ENCODE data around the gene CAPN15.

CAPN15 gene

GRCh38 chr16:539901-540530 is 12.5 kb downstream of the CAPN15 start:
- H3K4me3 ChIP-seq (ENCODE audit: low read depth, low read length): no peak overlapping the region
- H3K9me3 ChIP-seq (ENCODE audit: severe bottlenecking): no peaks in the 10 kb centered on the region
- no peak overlapping the region for H3K27ac ChIP-seq
- TF ChIP-seq, protein P1, sequence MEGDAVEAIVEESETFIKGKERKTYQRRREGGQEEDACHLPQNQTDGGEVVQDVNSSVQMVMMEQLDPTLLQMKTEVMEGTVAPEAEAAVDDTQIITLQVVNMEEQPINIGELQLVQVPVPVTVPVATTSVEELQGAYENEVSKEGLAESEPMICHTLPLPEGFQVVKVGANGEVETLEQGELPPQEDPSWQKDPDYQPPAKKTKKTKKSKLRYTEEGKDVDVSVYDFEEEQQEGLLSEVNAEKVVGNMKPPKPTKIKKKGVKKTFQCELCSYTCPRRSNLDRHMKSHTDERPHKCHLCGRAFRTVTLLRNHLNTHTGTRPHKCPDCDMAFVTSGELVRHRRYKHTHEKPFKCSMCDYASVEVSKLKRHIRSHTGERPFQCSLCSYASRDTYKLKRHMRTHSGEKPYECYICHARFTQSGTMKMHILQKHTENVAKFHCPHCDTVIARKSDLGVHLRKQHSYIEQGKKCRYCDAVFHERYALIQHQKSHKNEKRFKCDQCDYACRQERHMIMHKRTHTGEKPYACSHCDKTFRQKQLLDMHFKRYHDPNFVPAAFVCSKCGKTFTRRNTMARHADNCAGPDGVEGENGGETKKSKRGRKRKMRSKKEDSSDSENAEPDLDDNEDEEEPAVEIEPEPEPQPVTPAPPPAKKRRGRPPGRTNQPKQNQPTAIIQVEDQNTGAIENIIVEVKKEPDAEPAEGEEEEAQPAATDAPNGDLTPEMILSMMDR (IDR thresholded peaks at IDR 0.05; ENCODE audit: low read depth, low read length): no peak
- no peak for DNase-seq
- H3K36me3 ChIP-seq: peaks cover 12% of the 10 kb centered on the region
- H3K27me3 ChIP-seq (ENCODE audit: insufficient read depth, low read depth, severe bottlenecking): no peaks in the 10 kb centered on the region

DNA sequence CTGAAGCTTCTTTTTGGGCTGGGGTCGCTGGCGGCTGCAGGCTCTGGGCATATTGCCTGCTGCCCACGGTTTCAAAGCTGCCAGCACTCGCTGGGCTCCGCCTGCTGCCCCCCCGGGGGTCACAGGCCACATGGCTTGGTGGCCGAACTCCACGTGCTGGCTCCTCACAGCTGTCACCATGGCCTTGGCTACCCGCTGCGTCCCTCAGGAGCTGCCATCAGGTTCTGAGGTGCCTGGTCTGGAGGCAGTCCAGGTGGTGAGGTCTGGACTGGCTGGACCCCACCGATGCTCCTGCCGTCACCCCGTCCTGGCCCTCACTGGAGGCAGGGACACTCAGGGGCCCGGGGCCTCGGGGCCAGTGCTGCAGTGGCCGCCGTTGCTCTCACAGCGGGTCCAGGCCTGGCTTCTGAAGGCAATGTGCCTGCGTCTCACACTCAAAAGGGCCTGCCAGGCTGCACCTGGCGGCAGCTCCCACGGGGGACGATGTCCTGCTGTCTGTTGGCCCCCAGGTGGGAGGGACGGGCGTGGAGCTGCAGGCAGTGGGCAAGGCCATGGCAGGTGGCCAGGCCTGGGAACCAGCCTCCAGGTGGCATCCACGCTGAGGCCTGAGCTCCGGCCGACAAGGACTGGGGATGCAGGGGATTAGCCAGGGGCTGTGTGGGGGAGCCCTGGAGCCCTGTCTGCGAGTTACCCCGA is 13.3 kb downstream of the CAPN15 start:
- no peak overlapping the region for H3K4me3 ChIP-seq (ENCODE audit: low read depth, low read length)
- peaks cover 12% of the 10 kb centered on the region for H3K36me3 ChIP-seq
- TF ChIP-seq, protein P1 (IDR thresholded peaks at IDR 0.05; ENCODE audit: low read depth, low read length): no peak
- H3K9me3 ChIP-seq (ENCODE audit: severe bottlenecking): no peaks in the 10 kb centered on the region
- DNase-seq: no peak
- H3K27ac ChIP-seq: no peak overlapping the region
- H3K27me3 ChIP-seq (ENCODE audit: insufficient read depth, low read depth, severe bottlenecking): no peaks in the 10 kb centered on the region

GRCh38 chr16:543301-544164 is 16.0 kb downstream of the CAPN15 start:
- Histone ChIP-seq H3K36me3 (peaks cover 8% of the 10 kb centered on the region), H3K27me3 (ENCODE audit: insufficient read depth, low read depth, severe bottlenecking) (no peaks in the 10 kb centered on the region), H3K9me3 (ENCODE audit: severe bottlenecking) (no peaks in the 10 kb centered on the region), H3K4me3 (ENCODE audit: low read depth, low read length) (no peak overlapping the region), H3K27ac (no peak overlapping the region)
- DNase-seq: no peak
- TF ChIP-seq, protein P1 (IDR thresholded peaks at IDR 0.05; ENCODE audit: low read depth, low read length): no peak

GRCh38 chr16:544517-544916 is 17.0 kb downstream of the CAPN15 start:
- TF ChIP-seq, protein P1 (IDR thresholded peaks at IDR 0.05; ENCODE audit: low read depth, low read length): no peak
- Histone ChIP-seq H3K36me3 (peaks cover 6% of the 10 kb centered on the region), H3K4me3 (ENCODE audit: low read depth, low read length) (no peak overlapping the region), H3K9me3 (ENCODE audit: severe bottlenecking) (no peaks in the 10 kb centered on the region), H3K27me3 (ENCODE audit: insufficient read depth, low read depth, severe bottlenecking) (no peaks in the 10 kb centered on the region), H3K27ac (no peak overlapping the region)
- no peak for DNase-seq

DNA sequence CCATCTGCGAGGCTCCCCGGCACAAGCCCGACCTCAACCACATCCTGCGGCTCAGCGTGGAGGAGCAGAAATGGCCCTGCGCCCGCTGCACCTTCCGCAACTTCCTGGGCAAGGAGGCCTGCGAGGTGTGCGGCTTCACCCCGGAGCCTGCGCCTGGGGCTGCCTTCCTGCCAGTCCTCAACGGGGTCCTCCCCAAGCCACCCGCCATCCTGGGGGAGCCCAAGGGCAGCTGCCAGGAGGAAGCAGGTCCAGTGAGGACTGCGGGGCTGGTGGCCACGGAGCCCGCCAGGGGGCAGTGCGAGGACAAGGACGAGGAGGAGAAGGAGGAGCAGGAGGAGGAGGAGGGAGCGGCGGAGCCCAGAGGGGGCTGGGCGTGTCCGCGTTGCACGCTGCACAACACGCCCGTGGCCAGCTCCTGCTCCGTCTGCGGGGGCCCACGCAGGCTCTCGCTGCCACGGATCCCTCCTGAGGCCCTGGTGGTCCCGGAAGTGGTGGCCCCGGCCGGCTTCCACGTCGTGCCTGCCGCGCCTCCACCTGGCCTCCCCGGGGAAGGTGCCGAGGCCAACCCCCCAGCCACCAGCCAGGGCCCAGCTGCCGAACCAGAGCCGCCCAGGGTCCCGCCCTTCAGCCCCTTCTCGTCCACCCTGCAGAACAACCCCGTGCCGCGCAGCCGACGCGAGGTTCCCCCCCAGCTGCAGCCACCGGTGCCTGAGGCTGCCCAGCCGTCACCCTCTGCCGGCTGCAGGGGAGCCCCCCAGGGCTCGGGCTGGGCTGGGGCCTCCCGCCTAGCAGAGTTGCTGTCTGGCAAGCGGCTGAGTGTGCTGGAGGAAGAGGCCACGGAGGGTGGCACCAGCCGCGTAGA is 19.6 kb downstream of the CAPN15 start:
- no peak overlapping the region for H3K4me3 ChIP-seq (ENCODE audit: low read depth, low read length)
- peak; percentile 95 for DNase-seq

More for the DNA sequence above, 19.6 kb downstream of the CAPN15 start:
- TF ChIP-seq, protein P1 (IDR thresholded peaks at IDR 0.05; ENCODE audit: low read depth, low read length): peak; percentile 94
- no peak overlapping the region for H3K27ac ChIP-seq
- H3K36me3 ChIP-seq: peaks cover 23% of the 10 kb centered on the region
- no peaks in the 10 kb centered on the region for H3K27me3 ChIP-seq (ENCODE audit: insufficient read depth, low read depth, severe bottlenecking)
- H3K9me3 ChIP-seq (ENCODE audit: severe bottlenecking): no peaks in the 10 kb centered on the region

Data from WERI-Rb-1 (cell line).